GM23338 (cell line): ENCODE measurements around the gene CFAP100. TPM values are rescaled to one million over a fixed set of nuclear protein-coding genes. Genes with fewer than 3 reads are reported as not detected.
A peak's percentile ranks its signal among the peaks of the same experiment; 100 is the strongest.

Experiments used
- ATAC-seq: fragments of 200-7000 bp; cut with Tn5 transposase; 3 replicates; pipeline ENCODE4 v1.9.1; 2020
- DNase-seq: peaks from one replicate; pipeline ENCODE4 v3.0.0-alpha.2; 2015; ENCODE audit warnings: low spot score
- H2AFZ ChIP-seq: fragments of 200-600 bp; sonication (generic); 2 replicates; pipeline ENCODE4 v1.8.0; 2016; ENCODE audit warnings: antibody characterized with exemption, mild to moderate bottlenecking, moderate library complexity
- H3F3A ChIP-seq: fragments of 200-600 bp; sonication (generic); replicated peaks from 2 replicates; pipeline ENCODE4 v1.8.0; 2017; ENCODE audit warnings: antibody characterized with exemption, mixed run types, low read depth
- H3K27ac ChIP-seq: fragments of 200-600 bp; sonication (generic); 2 replicates; pipeline ENCODE4 v1.6.1; 2016; ENCODE audit warnings: low read depth
- H3K27me3 ChIP-seq: fragments of 200-600 bp; sonication (generic); 2 replicates; pipeline ENCODE4 v1.8.0; 2016; ENCODE audit warnings: mild to moderate bottlenecking, mixed run types, moderate library complexity; ENCODE audit not compliant: insufficient read depth
- H3K36me3 ChIP-seq: fragments of 200-600 bp; sonication (generic); 2 replicates; pipeline ENCODE4 v1.8.0; 2016; ENCODE audit warnings: mild to moderate bottlenecking; ENCODE audit not compliant: insufficient read depth
- H3K4me1 ChIP-seq: fragments of 200-600 bp; sonication (generic); 2 replicates; pipeline ENCODE4 v1.8.0; 2016; ENCODE audit warnings: mild to moderate bottlenecking, moderate library complexity; ENCODE audit not compliant: insufficient read depth
- H3K4me2 ChIP-seq: fragments of 200-600 bp; sonication (generic); 2 replicates; pipeline ENCODE4 v1.7.1; 2017; ENCODE audit warnings: mixed run types
- H3K4me3 ChIP-seq: fragments of 200-600 bp; sonication (generic); 2 replicates; pipeline ENCODE4 v1.6.1; 2016; ENCODE audit warnings: mixed run types
- H3K79me2 ChIP-seq: fragments of 200-600 bp; sonication (generic); replicated peaks from 2 replicates; pipeline ENCODE4 v1.8.0; 2017; ENCODE audit warnings: mild to moderate bottlenecking; ENCODE audit not compliant: insufficient read depth
- H3K9me2 ChIP-seq: fragments of 200-600 bp; sonication (generic); 2 replicates; pipeline ENCODE4 v1.8.0; 2017; ENCODE audit not compliant: insufficient read depth
- H4K20me1 ChIP-seq: fragments of 200-600 bp; sonication (generic); replicated peaks from 2 replicates; pipeline ENCODE4 v1.8.0; 2017; ENCODE audit warnings: mild to moderate bottlenecking; ENCODE audit not compliant: insufficient read depth
- H3K27ac Mint-ChIP-seq: 2 replicates; pipeline ENCODE4 v1.8.0; 2020; ENCODE audit warnings: inconsistent platforms, mild to moderate bottlenecking, moderate library complexity, mixed read lengths
- H3K27me3 Mint-ChIP-seq: 3 replicates; pipeline ENCODE4 v1.8.0; 2022; ENCODE audit warnings: low read depth, mild to moderate bottlenecking, moderate library complexity, mixed read lengths, inconsistent platforms; ENCODE audit not compliant: insufficient read depth, poor library complexity
- H3K36me3 Mint-ChIP-seq: 3 replicates; pipeline ENCODE4 v1.8.0; 2021; ENCODE audit warnings: low read depth, mild to moderate bottlenecking, inconsistent platforms, moderate library complexity, mixed read lengths
- H3K4me1 Mint-ChIP-seq: 3 replicates; pipeline ENCODE4 v1.8.0; 2020; ENCODE audit warnings: mild to moderate bottlenecking, inconsistent platforms, mixed read lengths
- H3K4me3 Mint-ChIP-seq: 3 replicates; pipeline ENCODE4 v1.8.0; 2021; ENCODE audit warnings: moderate library complexity, mild to moderate bottlenecking, inconsistent platforms, mixed read lengths
- H3K9me3 Mint-ChIP-seq: 3 replicates; pipeline ENCODE4 v1.8.0; 2020; ENCODE audit warnings: moderate library complexity, mild to moderate bottlenecking, inconsistent platforms, mixed read lengths
- CREB1 ChIP-seq: fragments of 250-450 bp; sonication (Bioruptor Pico); IDR thresholded peaks from 2 replicates; pipeline ENCODE4 v1.5.0; 2020; ENCODE audit warnings: low read depth, mild to moderate bottlenecking, moderate library complexity
- EZH2 ChIP-seq: fragments of 200-600 bp; sonication (generic); IDR thresholded peaks from one replicate; pipeline ENCODE4 v1.8.0; 2017; ENCODE audit warnings: antibody characterized with exemption, mild to moderate bottlenecking, low read depth; ENCODE audit not compliant: unreplicated experiment
- EZH2phosphoT487 ChIP-seq: fragments of 200-600 bp; sonication (generic); IDR thresholded peaks from one replicate; pipeline ENCODE4 v1.8.1; 2018; ENCODE audit warnings: antibody characterized with exemption; ENCODE audit not compliant: unreplicated experiment
- JUNB ChIP-seq: IDR thresholded peaks from one replicate; pipeline ENCODE4 v1.6.1; 2016; ENCODE audit warnings: antibody characterized with exemption; ENCODE audit not compliant: unreplicated experiment
- NANOG ChIP-seq: IDR thresholded peaks from 2 replicates; pipeline ENCODE4 v1.6.1; 2016; ENCODE audit warnings: antibody characterized with exemption, borderline replicate concordance
- polyA plus RNA-seq: library from polyadenylated mRNA; unstranded; fragments of >200 nt; fragmentation: Nextera tagmentation; extraction: Ambion mirVana; gene quantifications from 2 replicates; pipeline ENCODE4 v1.2.1, GENCODE V29; 2016
- total RNA-seq: library from RNA; depleted of rRNA; stranded (reverse); fragments of >200 nt; shearing (Covaris generic); gene quantifications from 2 replicates; pipeline ENCODE4 v1.2.3, GENCODE V29; 2014
- TF ChIP-seq, protein P1 (sequence below): IDR thresholded peaks from one replicate; pipeline ENCODE4 v1.6.1; 2018; ENCODE audit warnings: antibody characterized with exemption; ENCODE audit not compliant: unreplicated experiment
- TF ChIP-seq, protein P2 (sequence below): fragments of 250-450 bp; sonication (Bioruptor Pico); IDR thresholded peaks from 2 replicates; pipeline ENCODE4 v1.5.0; 2020; ENCODE audit warnings: mild to moderate bottlenecking, moderate library complexity
- TF ChIP-seq, protein P3 (sequence below), 2 experiments: fragments of 200-600 bp in 1 of 2; sonication (generic) in 1 of 2; conservative IDR thresholded peaks; 2 replicates each; pipeline versions ENCODE4 v1.5.1 to v1.6.1; 2016 to 2017; ENCODE audit warnings: antibody characterized with exemption in 2 of 2, low read depth in 2 of 2, mild to moderate bottlenecking in 2 of 2, moderate library complexity in 1 of 2

Gene CFAP100
- total and polyA plus RNA-seq, 2 experiments from 2014 or later = 0.07 TPM; not detected in 1

DNA sequence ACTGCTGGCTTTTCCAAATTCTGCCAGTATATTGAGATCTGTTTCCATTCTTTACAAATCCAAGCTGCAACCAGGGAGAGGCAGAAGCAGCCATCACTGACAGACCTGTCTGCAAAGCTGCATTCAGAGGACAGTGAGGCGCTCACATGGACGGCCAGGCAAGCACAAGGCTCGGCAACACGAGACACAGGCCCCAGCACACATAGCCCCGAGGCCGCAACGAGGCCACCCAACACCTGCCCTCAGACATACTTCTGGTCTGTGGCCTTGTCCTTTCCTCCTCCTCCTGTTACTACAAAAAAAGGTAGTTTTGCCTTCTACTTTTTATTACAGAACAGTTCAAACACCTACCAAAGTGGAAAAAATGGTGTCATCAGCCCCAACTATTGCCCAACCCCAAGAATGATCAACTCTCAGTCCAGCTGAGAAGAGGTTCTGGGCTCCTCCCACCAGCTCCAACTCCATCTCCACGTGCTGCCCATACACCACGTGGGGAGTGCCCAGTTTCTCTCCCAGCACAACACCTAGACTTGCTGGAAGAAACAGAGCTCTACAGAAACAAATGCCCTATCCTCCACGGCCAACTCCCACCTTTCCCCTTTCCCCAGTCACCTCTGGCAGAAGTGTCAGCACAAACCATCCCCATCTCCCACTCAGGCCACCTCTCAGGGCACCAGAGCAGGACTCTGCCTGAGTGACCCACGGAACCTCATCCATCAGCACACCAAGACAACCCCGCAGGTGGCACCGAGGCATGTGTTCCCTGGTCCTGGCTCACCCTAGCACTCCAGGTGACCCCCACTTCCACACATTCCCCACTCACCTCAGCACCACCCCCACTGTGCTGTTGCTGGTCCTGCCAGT lies 73.6 kb downstream of the CFAP100 start:
- Histone ChIP-seq H3K27me3 (no peaks in the 10 kb centered on the region), H3K9me2 (no peaks in the 10 kb centered on the region), H3K4me2 (no peak overlapping the region), H3K4me3 (no peak overlapping the region), H3K36me3 (peaks cover 52% of the 10 kb centered on the region), H2AFZ (no peak overlapping the region), H3K79me2 (peaks cover 66% of the 10 kb centered on the region), H3F3A (no peaks in the 10 kb centered on the region), H3K4me1 (peaks cover 7% of the 10 kb centered on the region; the same call in 1 of the 2 replicates), H3K27ac (no peak overlapping the region), H4K20me1 (peaks cover 50% of the 10 kb centered on the region)
- Mint-ChIP-seq H3K4me3 (no peak overlapping the region), H3K36me3 (peaks cover 84% of the 10 kb centered on the region), H3K4me1 (peaks cover 13% of the 10 kb centered on the region), H3K27me3 (peaks cover 6% of the 10 kb centered on the region), H3K9me3 (no peaks in the 10 kb centered on the region), H3K27ac (peak overlapping the region; percentile 36; the same call in 1 of the 2 replicates)
- DNase-seq = no peak
- no peak for ATAC-seq
- TF ChIP-seq, protein P1, sequence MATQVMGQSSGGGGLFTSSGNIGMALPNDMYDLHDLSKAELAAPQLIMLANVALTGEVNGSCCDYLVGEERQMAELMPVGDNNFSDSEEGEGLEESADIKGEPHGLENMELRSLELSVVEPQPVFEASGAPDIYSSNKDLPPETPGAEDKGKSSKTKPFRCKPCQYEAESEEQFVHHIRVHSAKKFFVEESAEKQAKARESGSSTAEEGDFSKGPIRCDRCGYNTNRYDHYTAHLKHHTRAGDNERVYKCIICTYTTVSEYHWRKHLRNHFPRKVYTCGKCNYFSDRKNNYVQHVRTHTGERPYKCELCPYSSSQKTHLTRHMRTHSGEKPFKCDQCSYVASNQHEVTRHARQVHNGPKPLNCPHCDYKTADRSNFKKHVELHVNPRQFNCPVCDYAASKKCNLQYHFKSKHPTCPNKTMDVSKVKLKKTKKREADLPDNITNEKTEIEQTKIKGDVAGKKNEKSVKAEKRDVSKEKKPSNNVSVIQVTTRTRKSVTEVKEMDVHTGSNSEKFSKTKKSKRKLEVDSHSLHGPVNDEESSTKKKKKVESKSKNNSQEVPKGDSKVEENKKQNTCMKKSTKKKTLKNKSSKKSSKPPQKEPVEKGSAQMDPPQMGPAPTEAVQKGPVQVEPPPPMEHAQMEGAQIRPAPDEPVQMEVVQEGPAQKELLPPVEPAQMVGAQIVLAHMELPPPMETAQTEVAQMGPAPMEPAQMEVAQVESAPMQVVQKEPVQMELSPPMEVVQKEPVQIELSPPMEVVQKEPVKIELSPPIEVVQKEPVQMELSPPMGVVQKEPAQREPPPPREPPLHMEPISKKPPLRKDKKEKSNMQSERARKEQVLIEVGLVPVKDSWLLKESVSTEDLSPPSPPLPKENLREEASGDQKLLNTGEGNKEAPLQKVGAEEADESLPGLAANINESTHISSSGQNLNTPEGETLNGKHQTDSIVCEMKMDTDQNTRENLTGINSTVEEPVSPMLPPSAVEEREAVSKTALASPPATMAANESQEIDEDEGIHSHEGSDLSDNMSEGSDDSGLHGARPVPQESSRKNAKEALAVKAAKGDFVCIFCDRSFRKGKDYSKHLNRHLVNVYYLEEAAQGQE = no peak
- TF ChIP-seq, protein P2, sequence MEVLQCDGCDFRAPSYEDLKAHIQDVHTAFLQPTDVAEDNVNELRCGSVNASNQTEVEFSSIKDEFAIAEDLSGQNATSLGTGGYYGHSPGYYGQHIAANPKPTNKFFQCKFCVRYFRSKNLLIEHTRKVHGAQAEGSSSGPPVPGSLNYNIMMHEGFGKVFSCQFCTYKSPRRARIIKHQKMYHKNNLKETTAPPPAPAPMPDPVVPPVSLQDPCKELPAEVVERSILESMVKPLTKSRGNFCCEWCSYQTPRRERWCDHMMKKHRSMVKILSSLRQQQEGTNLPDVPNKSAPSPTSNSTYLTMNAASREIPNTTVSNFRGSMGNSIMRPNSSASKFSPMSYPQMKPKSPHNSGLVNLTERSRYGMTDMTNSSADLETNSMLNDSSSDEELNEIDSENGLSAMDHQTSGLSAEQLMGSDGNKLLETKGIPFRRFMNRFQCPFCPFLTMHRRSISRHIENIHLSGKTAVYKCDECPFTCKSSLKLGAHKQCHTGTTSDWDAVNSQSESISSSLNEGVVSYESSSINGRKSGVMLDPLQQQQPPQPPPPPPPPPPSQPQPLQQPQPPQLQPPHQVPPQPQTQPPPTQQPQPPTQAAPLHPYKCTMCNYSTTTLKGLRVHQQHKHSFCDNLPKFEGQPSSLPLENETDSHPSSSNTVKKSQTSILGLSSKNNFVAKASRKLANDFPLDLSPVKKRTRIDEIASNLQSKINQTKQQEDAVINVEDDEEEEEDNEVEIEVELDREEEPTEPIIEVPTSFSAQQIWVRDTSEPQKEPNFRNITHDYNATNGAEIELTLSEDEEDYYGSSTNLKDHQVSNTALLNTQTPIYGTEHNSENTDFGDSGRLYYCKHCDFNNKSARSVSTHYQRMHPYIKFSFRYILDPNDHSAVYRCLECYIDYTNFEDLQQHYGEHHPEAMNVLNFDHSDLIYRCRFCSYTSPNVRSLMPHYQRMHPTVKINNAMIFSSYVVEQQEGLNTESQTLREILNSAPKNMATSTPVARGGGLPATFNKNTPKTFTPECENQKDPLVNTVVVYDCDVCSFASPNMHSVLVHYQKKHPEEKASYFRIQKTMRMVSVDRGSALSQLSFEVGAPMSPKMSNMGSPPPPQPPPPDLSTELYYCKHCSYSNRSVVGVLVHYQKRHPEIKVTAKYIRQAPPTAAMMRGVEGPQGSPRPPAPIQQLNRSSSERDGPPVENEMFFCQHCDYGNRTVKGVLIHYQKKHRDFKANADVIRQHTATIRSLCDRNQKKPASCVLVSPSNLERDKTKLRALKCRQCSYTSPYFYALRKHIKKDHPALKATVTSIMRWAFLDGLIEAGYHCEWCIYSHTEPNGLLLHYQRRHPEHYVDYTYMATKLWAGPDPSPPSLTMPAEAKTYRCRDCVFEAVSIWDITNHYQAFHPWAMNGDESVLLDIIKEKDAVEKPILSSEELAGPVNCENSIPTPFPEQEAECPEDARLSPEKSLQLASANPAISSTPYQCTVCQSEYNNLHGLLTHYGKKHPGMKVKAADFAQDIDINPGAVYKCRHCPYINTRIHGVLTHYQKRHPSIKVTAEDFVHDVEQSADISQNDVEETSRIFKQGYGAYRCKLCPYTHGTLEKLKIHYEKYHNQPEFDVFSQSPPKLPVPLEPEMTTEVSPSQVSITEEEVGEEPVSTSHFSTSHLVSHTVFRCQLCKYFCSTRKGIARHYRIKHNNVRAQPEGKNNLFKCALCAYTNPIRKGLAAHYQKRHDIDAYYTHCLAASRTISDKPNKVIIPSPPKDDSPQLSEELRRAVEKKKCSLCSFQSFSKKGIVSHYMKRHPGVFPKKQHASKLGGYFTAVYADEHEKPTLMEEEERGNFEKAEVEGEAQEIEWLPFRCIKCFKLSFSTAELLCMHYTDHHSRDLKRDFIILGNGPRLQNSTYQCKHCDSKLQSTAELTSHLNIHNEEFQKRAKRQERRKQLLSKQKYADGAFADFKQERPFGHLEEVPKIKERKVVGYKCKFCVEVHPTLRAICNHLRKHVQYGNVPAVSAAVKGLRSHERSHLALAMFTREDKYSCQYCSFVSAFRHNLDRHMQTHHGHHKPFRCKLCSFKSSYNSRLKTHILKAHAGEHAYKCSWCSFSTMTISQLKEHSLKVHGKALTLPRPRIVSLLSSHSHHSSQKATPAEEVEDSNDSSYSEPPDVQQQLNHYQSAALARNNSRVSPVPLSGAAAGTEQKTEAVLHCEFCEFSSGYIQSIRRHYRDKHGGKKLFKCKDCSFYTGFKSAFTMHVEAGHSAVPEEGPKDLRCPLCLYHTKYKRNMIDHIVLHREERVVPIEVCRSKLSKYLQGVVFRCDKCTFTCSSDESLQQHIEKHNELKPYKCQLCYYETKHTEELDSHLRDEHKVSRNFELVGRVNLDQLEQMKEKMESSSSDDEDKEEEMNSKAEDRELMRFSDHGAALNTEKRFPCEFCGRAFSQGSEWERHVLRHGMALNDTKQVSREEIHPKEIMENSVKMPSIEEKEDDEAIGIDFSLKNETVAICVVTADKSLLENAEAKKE (CRISPR knock-in tag) = no peak
- TF ChIP-seq EZH2 = no peak
- TF ChIP-seq EZH2phosphoT487 = no peak
- no peak for TF ChIP-seq NANOG
- TF ChIP-seq, protein P3, sequence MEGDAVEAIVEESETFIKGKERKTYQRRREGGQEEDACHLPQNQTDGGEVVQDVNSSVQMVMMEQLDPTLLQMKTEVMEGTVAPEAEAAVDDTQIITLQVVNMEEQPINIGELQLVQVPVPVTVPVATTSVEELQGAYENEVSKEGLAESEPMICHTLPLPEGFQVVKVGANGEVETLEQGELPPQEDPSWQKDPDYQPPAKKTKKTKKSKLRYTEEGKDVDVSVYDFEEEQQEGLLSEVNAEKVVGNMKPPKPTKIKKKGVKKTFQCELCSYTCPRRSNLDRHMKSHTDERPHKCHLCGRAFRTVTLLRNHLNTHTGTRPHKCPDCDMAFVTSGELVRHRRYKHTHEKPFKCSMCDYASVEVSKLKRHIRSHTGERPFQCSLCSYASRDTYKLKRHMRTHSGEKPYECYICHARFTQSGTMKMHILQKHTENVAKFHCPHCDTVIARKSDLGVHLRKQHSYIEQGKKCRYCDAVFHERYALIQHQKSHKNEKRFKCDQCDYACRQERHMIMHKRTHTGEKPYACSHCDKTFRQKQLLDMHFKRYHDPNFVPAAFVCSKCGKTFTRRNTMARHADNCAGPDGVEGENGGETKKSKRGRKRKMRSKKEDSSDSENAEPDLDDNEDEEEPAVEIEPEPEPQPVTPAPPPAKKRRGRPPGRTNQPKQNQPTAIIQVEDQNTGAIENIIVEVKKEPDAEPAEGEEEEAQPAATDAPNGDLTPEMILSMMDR (conservative IDR thresholded peaks at IDR 0.05; ENCODE audit: low read depth in 2 of 2) = no peak
- TF ChIP-seq JUNB = no peak
- TF ChIP-seq CREB1 (CRISPR knock-in tag) = no peak
